Myocyte (in vitro differentiated cells): ENCODE data around the gene COL6A3. TPM values are rescaled to one million over a fixed set of nuclear protein-coding genes. Genes with fewer than 3 reads are reported as not detected.
A peak's percentile ranks its signal among the peaks of the same experiment; 100 is the strongest.

Experiments
- DNase-seq: peaks from one replicate; pipeline ENCODE4 v3.0.0-alpha.2; 2012; ENCODE audit warnings: low read depth
- total RNA-seq: library from RNA; depleted of rRNA; stranded (reverse); fragments of >200 nt; gene quantifications from 2 replicates; pipeline ENCODE4 v1.2.3, GENCODE V29; 2014

COL6A3 gene
- total RNA-seq, 1 donor from 2014 or later = 9.1 TPM

DNA sequence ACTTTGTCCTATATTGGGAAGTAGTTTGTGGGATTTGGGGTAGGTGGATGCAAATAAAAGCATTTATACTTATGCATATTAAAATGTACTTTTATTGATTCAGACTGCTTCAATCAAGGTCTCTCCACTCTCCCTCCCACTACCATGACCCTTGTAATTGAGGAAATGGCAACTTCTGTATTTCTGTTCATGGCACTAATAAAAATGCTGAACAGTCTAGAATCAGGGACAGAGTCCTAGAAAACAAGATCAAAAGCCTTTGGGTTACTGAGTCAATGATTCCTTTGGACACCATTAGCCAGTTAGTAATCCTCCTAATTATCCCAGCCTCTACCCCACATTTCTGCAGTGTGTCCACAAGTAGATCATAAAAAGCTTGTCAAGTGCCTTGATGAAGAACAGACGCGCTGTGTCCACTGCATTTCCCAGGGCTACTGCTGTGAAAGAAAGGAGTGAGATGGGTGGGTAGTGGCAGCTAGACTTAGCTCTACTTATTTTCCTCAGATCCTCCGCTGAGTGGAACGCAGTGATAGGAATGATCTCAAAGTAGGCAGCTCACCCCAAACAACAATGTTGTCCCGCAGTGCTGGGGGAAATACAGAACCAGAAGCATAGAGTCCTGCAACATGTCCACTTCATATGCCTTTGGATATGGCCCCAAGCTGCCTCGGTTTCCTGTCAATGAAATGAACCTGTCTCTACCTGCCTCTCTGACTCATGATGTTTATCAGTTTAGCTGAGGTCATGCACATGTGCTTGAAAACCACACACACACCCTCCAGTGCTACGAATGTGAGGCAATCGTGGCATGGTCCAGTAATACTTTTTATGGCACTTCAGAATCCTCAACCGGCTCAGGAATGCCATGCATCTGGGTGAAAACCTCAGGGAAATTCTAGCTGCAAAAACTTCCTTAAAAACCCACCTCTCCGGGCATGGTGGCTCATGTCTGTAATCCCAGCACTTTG is 115.5 kb downstream of the COL6A3 start:
- DNase-seq = peak; percentile 92

DNA sequence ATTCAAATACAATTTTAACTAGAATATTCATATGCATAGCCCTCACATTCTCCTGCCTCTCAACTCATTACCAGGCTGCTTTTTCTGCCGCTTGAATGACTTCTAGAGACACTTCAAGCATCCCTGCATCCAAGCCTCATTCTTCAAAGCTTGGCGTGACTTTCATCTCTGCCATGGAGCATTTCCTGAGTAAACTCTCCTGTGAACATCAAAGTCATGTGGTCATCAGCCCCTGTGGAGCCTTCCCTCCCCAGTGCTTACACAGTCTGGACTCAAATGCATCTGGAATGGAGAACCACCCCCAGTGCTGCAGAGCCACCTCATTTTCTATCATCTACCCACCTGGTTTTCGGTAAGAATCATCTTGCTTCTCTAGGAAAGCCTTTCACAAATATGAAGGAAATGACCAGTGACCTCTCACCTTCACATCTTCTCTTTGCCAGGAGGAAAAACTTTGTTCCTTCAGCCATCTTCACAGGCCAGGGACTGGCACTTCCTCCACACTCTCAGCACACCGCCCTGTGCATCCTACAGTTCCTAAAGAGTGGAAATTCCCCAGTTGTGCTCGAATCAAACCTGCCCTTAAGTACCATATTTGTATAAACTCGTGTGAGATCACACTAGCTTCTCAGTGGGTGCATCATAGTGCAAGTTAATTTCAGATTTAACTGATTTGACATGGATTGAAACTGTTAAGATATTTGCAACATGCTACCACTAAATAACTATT is 116.4 kb downstream of the COL6A3 start:
- no peak for DNase-seq

GRCh38 chr2:237296756-237297155 is 117.2 kb downstream of the COL6A3 start:
- no peak for DNase-seq

DNA sequence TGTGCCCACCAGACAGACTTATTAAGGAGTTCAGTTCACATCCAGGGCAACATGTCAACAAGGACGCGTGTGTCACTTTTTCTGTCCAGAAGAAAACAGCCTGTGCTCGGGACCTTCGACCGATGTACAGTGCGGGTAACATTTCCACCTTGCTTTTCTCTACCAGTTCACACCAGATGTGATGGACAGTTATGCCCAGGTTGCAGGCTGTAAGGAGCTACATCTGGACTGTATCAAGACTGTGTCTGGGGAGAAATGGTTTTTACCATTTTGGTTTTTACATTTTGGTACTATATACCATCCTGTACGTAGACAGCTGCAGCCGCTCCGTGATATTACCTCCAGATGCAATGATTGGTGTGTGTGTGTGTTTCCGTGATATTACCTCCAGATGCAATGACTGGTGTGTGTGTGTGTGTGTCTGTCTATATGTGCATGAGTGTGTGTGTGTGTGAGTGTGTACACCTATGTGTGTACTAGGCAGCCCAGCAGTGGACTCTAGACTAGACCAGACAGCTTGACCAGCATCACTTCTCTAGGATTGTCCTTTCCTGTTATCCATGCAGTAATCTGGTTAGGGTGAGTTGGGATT is 118.0 kb downstream of the COL6A3 start:
- no peak for DNase-seq

DNA sequence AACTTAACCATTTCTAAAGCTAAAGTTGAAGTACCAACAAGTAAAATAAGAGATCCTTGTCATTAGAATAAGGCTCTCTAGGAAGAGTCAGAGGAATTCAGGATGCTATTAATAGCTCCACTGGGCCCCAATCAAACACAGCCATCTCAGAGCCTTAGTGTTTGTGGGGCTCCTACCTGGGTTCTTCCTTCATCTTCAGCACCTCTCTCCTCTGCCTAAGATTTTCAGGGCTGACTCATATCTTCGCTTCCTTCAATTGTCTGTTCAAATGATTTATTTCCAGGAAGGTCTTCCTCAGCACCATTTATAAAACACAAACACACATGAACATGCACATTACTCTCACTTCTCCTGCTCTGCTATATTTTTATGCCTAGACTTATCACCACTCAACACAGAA is 119.5 kb downstream of the COL6A3 start:
- DNase-seq = no peak

DNA sequence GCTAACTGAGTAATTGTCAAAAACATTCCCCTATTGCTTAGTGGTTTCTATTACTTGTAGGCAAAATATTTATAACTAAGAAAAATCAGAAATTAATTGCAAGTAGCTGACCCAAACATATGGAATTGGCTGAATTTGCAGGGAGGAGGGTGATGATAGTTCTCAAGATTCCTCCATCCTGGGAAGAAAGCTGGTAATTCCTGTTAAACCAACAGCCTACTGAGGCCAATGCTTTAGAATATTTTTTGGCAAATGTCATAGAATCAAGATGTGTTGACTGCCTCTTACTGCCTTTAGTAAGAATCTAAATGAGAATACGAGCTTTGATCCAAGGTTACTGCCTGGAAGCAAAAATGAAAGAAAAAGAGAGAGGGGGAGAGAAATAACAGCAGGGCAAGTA is 120.0 kb downstream of the COL6A3 start:
- DNase-seq = no peak

DNA sequence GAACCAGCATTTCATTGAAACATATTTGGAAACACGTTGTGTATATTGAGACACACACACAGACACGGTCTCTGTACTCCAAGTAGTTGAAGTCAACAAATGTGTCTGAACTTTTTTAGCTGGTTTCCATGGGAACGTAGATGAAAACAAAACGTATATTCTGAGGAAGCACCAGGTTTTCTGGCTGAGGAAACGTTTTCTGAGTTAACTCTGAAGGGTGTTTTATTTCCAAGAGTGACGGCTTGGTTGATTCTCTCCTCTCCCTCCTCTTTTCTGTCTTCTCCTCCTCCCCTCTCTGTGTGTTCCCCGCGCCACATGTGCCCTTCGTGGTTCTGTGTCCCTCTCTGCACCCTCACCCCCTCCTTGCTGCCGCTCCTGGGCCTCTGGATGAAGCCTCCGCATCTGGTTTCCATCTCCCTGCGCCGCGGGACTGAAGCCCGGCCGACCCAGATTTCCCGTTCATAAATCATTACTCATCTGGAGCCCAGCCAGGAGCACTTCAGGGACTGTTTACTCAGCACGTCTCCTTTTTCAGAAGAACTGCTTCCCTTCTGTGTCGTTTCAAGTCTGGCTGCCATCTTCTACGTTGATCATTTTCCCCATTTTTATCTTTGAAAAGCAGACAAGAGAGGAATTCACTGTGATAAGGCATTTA is 122.7 kb downstream of the COL6A3 start:
- DNase-seq = peak; percentile 98

DNA sequence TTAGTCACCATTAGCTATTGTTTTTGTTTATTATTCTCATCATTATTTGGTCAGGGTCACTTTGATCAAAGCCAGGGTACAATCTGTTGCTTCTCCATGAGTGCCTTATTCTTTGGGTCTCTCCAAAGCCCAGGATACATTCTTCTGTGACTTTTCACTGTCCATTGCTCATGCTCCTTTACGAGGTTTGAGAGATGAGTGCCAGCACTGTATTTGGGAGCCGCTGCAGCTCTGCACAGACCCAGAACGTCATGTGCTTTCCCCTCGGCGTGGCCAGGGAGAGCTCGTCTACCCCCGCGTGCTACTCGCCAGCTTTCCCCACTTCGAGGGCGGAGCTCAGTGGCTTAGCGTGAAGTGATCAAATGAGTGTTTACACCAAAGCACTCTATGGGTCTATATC is 123.7 kb downstream of the COL6A3 start:
- DNase-seq = peak; percentile 63

GRCh38 chr2:237289139-237289538 is 124.8 kb downstream of the COL6A3 start:
- no peak for DNase-seq

GRCh38 chr2:237287872-237288271 is 126.1 kb downstream of the COL6A3 start:
- DNase-seq = no peak

- DNase-seq = peak; percentile 59
These were observed 130.6 kb downstream of the COL6A3 start for GRCh38 chr2:237283131-237283928.

DNA sequence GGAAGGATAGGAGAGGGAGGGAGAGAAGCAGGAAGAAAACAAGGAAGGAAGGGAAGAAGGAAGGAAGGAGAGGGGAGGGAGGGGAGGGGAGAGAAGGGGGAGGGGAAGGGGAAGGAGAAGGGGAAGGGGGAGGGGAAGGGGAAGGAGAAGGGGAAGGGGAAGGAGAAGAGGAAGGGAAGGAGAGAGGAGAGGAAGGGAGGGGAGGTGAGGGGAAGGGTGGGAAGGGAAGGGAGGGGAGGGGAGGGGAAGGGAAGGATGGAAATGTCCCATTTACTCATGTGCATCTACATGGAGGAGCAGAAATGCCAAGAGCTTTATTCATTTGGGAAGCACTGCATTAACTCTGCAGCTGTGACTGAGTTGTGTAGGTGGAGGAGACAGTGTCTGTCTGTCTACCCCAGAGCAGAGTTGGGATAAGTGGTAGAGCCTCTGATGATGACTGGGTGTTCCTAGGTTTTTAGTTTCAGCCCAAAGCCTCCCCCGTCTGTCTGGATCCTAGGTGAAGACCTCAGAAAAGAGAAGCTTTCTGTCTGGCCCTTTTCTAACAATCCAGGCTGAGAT is 131.3 kb downstream of the COL6A3 start:
- no peak for DNase-seq

- DNase-seq = peak; percentile 89
These were observed 132.1 kb downstream of the COL6A3 start for GRCh38 chr2:237281836-237282306.

- DNase-seq = no peak
These were observed 133.0 kb downstream of the COL6A3 start for GRCh38 chr2:237280939-237281338.

GRCh38 chr2:237280229-237280628 is 133.7 kb downstream of the COL6A3 start:
- DNase-seq = peak; percentile 94

- DNase-seq = no peak
These were observed 134.8 kb downstream of the COL6A3 start for GRCh38 chr2:237279012-237279768.

GRCh38 chr2:237278568-237278967 is 135.4 kb downstream of the COL6A3 start:
- DNase-seq = no peak

- no peak for DNase-seq
These were observed 137.1 kb downstream of the COL6A3 start for GRCh38 chr2:237276716-237277490.
